Upper lobe of left lung (tissue), 4 donors: Measurements from ENCODE around the gene EIF3B.

ENCODE experiments used
- CTCF ChIP-seq, 6 experiments: fragments of 450-650 bp in 4 of 6; fragments of 200-600 bp in 2 of 6; sonication (generic) in 2 of 6; IDR thresholded peaks; one replicate each; pipeline ENCODE4 v1.5.1; 2016 to 2019; ENCODE audit warnings: antibody characterized with exemption in 6 of 6
- EP300 ChIP-seq, 4 donors: sonication (generic); formaldehyde crosslinking; IDR thresholded peaks; one replicate each; pipeline ENCODE4 v1.5.1; 2017; ENCODE audit warnings: antibody characterized with exemption in 4 of 4, control low read depth in 2 of 4

GRCh38 chr7:2403014-2403717 lies 48.5 kb downstream of the EIF3B start, which contains the start of gene CHST12:
- TF ChIP-seq CTCF (IDR thresholded peaks at IDR 0.05) (no peak), EP300 (IDR thresholded peaks at IDR 0.05) (no peak)
